ENCODE measurements around the gene FOXN3.

DNA sequence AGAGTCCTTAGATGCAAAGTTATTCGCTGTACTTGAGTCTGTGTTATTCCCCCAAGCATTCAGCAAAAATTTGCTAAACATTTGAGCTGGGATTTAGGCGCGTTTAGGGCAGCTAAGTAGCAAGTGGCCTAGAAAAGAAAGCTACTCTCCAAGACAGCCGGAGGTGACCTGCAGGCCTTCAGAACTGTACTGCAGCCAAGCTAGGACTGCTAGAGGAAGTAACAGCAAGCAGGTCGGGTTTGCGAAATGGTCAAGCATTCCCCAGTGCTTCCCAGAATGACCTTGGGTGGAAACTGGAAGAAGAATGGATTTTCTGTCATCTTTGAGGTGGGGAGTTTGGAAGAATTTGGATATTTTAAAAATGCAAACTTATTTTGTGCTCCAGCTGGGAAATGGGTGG is 287.5 kb downstream of the FOXN3 start:
- no peak for TF ChIP-seq CTCF (conservative IDR thresholded peaks at IDR 0.05; ENCODE audit: low read depth in 2 of 2)
- no peak for TF ChIP-seq EZH2 (IDR thresholded peaks at IDR 0.05; ENCODE audit: low read depth, unreplicated experiment)
- no peak for TF ChIP-seq POLR2AphosphoS5 (IDR thresholded peaks at IDR 0.05; ENCODE audit: low read depth)
- TF ChIP-seq, protein P1, sequence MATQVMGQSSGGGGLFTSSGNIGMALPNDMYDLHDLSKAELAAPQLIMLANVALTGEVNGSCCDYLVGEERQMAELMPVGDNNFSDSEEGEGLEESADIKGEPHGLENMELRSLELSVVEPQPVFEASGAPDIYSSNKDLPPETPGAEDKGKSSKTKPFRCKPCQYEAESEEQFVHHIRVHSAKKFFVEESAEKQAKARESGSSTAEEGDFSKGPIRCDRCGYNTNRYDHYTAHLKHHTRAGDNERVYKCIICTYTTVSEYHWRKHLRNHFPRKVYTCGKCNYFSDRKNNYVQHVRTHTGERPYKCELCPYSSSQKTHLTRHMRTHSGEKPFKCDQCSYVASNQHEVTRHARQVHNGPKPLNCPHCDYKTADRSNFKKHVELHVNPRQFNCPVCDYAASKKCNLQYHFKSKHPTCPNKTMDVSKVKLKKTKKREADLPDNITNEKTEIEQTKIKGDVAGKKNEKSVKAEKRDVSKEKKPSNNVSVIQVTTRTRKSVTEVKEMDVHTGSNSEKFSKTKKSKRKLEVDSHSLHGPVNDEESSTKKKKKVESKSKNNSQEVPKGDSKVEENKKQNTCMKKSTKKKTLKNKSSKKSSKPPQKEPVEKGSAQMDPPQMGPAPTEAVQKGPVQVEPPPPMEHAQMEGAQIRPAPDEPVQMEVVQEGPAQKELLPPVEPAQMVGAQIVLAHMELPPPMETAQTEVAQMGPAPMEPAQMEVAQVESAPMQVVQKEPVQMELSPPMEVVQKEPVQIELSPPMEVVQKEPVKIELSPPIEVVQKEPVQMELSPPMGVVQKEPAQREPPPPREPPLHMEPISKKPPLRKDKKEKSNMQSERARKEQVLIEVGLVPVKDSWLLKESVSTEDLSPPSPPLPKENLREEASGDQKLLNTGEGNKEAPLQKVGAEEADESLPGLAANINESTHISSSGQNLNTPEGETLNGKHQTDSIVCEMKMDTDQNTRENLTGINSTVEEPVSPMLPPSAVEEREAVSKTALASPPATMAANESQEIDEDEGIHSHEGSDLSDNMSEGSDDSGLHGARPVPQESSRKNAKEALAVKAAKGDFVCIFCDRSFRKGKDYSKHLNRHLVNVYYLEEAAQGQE (IDR thresholded peaks at IDR 0.05; ENCODE audit: unreplicated experiment) = no peak
- TF ChIP-seq, protein P2, sequence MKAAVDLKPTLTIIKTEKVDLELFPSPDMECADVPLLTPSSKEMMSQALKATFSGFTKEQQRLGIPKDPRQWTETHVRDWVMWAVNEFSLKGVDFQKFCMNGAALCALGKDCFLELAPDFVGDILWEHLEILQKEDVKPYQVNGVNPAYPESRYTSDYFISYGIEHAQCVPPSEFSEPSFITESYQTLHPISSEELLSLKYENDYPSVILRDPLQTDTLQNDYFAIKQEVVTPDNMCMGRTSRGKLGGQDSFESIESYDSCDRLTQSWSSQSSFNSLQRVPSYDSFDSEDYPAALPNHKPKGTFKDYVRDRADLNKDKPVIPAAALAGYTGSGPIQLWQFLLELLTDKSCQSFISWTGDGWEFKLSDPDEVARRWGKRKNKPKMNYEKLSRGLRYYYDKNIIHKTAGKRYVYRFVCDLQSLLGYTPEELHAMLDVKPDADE (IDR thresholded peaks at IDR 0.05) = no peak
- no peak for TF ChIP-seq ZNF331 (CRISPR knock-in tag; IDR thresholded peaks at IDR 0.05; ENCODE audit: low read depth)
- TF ChIP-seq EZH2phosphoT487 (IDR thresholded peaks at IDR 0.05; ENCODE audit: unreplicated experiment) = no peak
- TF ChIP-seq JUNB (IDR thresholded peaks at IDR 0.05; ENCODE audit: unreplicated experiment) = no peak
- TF ChIP-seq STAT1 (IDR thresholded peaks at IDR 0.05; ENCODE audit: unreplicated experiment) = no peak
- TF ChIP-seq NANOG (IDR thresholded peaks at IDR 0.05; ENCODE audit: borderline replicate concordance) = no peak
- no peak for TF ChIP-seq ZNF114 (CRISPR knock-in tag; IDR thresholded peaks at IDR 0.05)
- no peak for TF ChIP-seq CREB1 (CRISPR knock-in tag; IDR thresholded peaks at IDR 0.05; ENCODE audit: low read depth)
- no peak for TF ChIP-seq ZNF462 (CRISPR knock-in tag; IDR thresholded peaks at IDR 0.05)

All from GM23338 (cell line).